Loucy (cell line): ENCODE data around the gene ISCA1.
A peak's percentile ranks its signal among the peaks of the same experiment; 100 is the strongest.

Source experiments
- H2AFZ ChIP-seq: fragments of 200-600 bp; sonication (generic); 2 replicates; pipeline ENCODE4 v1.6.0; 2016; ENCODE audit warnings: antibody characterized with exemption, mild to moderate bottlenecking, low read length, moderate library complexity
- H3F3A ChIP-seq: fragments of 200-600 bp; 2 replicates; pipeline ENCODE4 v1.6.0; 2016; ENCODE audit warnings: antibody characterized with exemption, low read depth, mild to moderate bottlenecking
- H3K27me3 ChIP-seq: fragments of 200-600 bp; sonication (generic); 2 replicates; pipeline ENCODE4 v1.6.1; 2014; ENCODE audit warnings: low read length, mild to moderate bottlenecking; ENCODE audit not compliant: insufficient read depth, poor library complexity, severe bottlenecking
- H3K36me3 ChIP-seq: fragments of 200-600 bp; sonication (generic); 2 replicates; pipeline ENCODE4 v1.6.1; 2016; ENCODE audit warnings: low read length; ENCODE audit not compliant: insufficient read depth
- H3K4me1 ChIP-seq: fragments of 200-600 bp; sonication (generic); 2 replicates; pipeline ENCODE4 v1.5.1; 2014; ENCODE audit warnings: low read length, mild to moderate bottlenecking; ENCODE audit not compliant: insufficient read depth, poor library complexity, severe bottlenecking
- H3K4me2 ChIP-seq: fragments of 200-600 bp; sonication (generic); 2 replicates; pipeline ENCODE4 v1.6.0; 2014; ENCODE audit warnings: antibody characterized with exemption, low read length, low read depth, mild to moderate bottlenecking; ENCODE audit not compliant: poor library complexity, severe bottlenecking
- H3K4me3 ChIP-seq: fragments of 200-600 bp; sonication (generic); 2 replicates; pipeline ENCODE4 v1.5.1; 2014; ENCODE audit warnings: low read length, mild to moderate bottlenecking, mixed read lengths; ENCODE audit not compliant: poor library complexity, severe bottlenecking
- H3K79me2 ChIP-seq: fragments of 200-600 bp; sonication (generic); 2 replicates; pipeline ENCODE4 v1.6.1; 2014; ENCODE audit warnings: low read length; ENCODE audit not compliant: insufficient read depth
- H3K9ac ChIP-seq: fragments of 200-600 bp; sonication (generic); 2 replicates; pipeline ENCODE4 v1.6.0; 2014; ENCODE audit warnings: mild to moderate bottlenecking, low read depth, low read length, moderate library complexity; ENCODE audit not compliant: poor library complexity, severe bottlenecking
- H3K9me2 ChIP-seq: fragments of 200-600 bp; sonication (generic); replicated peaks from 2 replicates; pipeline ENCODE4 v1.6.1; 2016; ENCODE audit warnings: low read depth, low read length, mixed read lengths
- H3K9me3 ChIP-seq: fragments of 200-600 bp; sonication (generic); 2 replicates; pipeline ENCODE4 v1.6.1; 2014; ENCODE audit warnings: mild to moderate bottlenecking, antibody characterized with exemption, low read length, low read depth; ENCODE audit not compliant: insufficient read depth
- H4K20me1 ChIP-seq: fragments of 200-600 bp; sonication (generic); 2 replicates; pipeline ENCODE4 v1.6.0; 2014; ENCODE audit warnings: antibody characterized with exemption, low read length, mild to moderate bottlenecking; ENCODE audit not compliant: insufficient read depth, poor library complexity, severe bottlenecking
- CTCF ChIP-seq: fragments of 200-600 bp; sonication (generic); conservative IDR thresholded peaks from 2 replicates; pipeline ENCODE4 v1.5.1; 2014; ENCODE audit warnings: mild to moderate bottlenecking, antibody characterized with exemption, low read length
- EZH2phosphoT487 ChIP-seq: fragments of 200-600 bp; IDR thresholded peaks from 2 replicates; pipeline ENCODE4 v1.6.1; 2018; ENCODE audit warnings: antibody characterized with exemption, mild to moderate bottlenecking, moderate library complexity, borderline replicate concordance

Gene ISCA1

DNA sequence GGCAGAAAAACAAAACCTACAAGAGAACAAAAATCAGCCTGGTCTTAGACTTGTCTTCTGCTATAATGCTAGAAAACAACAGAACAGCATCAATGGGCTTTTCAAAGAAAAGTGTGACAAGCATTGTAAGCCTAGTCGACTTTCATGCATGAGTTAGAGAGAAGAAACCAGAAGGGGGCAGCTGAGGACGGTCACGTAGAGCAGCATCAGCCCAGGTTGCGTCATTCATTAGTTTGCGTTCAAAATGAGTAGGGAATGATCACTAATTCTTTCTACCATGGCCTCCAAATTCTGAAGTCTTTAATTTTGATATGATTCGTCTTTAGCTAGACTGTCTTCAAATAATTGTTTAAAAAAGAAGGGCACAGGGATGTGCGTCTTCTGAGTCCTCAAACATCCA lies 4.7 kb upstream of the ISCA1 start:
- H3K79me2 ChIP-seq = no peaks in the 10 kb centered on the region
- H3K27me3 ChIP-seq = no peaks in the 10 kb centered on the region
- H3K4me2 ChIP-seq = no peak overlapping the region
- H3F3A ChIP-seq = no peaks in the 10 kb centered on the region
- TF ChIP-seq CTCF (peak; percentile 55), EZH2phosphoT487 (no peak)
- no peak overlapping the region for H2AFZ ChIP-seq
- no peaks in the 10 kb centered on the region for H4K20me1 ChIP-seq
- no peak overlapping the region for H3K9ac ChIP-seq
- H3K9me2 ChIP-seq = no peaks in the 10 kb centered on the region
- H3K4me3 ChIP-seq = no peak overlapping the region
- peaks cover 4% of the 10 kb centered on the region for H3K4me1 ChIP-seq
- H3K36me3 ChIP-seq = peaks cover 4% of the 10 kb centered on the region; the same call in 1 of the 2 replicates
- H3K9me3 ChIP-seq = no peaks in the 10 kb centered on the region

GRCh38 chr9:86286278-86286677 lies 3.9 kb upstream of the ISCA1 start:
- Histone ChIP-seq H3F3A (no peaks in the 10 kb centered on the region), H3K4me2 (no peak overlapping the region)

DNA sequence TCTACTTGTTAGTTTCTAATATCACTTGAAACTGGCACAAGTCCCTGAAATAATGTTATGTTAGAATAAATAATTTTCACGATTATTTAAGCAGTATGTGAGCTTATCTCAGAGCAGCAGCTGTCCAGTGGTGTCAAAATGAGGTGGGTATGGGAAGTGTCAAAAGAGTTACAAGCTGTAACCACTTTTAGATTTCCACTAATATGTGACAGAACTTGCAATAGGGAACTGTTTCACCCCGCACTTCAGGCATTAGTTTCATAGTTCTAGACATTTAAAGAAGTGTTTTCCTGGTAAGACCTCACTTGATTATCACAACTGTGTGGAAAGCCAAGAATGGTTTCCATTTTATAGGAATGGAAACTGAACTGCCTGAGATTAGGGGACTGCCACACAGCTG lies 2.9 kb upstream of the ISCA1 start:
- H3K4me1 ChIP-seq = peaks cover 13% of the 10 kb centered on the region
- H3K9ac ChIP-seq = no peak overlapping the region
- H3K9me2 ChIP-seq = no peaks in the 10 kb centered on the region
- H4K20me1 ChIP-seq = peaks cover 10% of the 10 kb centered on the region
- H3K27me3 ChIP-seq = no peaks in the 10 kb centered on the region
- peaks cover 4% of the 10 kb centered on the region; the same call in 1 of the 2 replicates for H3K36me3 ChIP-seq
- no peaks in the 10 kb centered on the region for H3K9me3 ChIP-seq
- no peak overlapping the region for H3K4me2 ChIP-seq
- H3K4me3 ChIP-seq = no peak overlapping the region
- peaks cover 15% of the 10 kb centered on the region for H3K79me2 ChIP-seq
- no peak for TF ChIP-seq CTCF
- no peak for TF ChIP-seq EZH2phosphoT487
- H2AFZ ChIP-seq = no peak overlapping the region
- H3F3A ChIP-seq = no peaks in the 10 kb centered on the region

More at GRCh38 chr9:86286278-86286677, 3.9 kb upstream of the ISCA1 start:
- H3K9me2 ChIP-seq = no peaks in the 10 kb centered on the region
- H2AFZ ChIP-seq = no peak overlapping the region
- H3K79me2 ChIP-seq = peaks cover 5% of the 10 kb centered on the region
- TF ChIP-seq CTCF (no peak), EZH2phosphoT487 (no peak)
- H4K20me1 ChIP-seq = peaks cover 3% of the 10 kb centered on the region
- peaks cover 5% of the 10 kb centered on the region for H3K4me1 ChIP-seq
- no peaks in the 10 kb centered on the region for H3K27me3 ChIP-seq
- H3K36me3 ChIP-seq = peaks cover 4% of the 10 kb centered on the region; the same call in 1 of the 2 replicates
- no peak overlapping the region for H3K4me3 ChIP-seq
- H3K9me3 ChIP-seq = no peaks in the 10 kb centered on the region
- no peak overlapping the region for H3K9ac ChIP-seq
